Measurements from ENCODE around the gene NEK7.

DNA sequence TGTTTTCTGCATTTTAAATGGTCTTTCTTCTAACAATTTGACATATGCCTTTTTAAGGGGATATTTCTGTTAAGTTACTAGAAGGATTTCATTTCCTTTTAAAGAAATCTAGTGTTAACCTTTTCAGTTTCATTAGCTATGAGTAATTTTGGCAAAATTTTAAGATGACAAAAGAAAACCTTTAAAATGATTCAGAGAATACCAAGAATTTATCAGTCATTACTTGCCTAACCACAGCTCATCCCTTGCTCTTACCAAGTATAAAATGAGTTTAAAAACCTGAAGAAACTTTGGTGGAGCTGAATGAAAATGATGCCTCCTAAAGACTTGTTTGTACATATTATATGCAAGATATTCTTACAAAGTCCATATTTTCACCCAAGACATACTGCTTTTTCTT, 101.7 kb downstream of the NEK7 start:
- no peak for TF ChIP-seq EZH2 (IDR thresholded peaks at IDR 0.05; ENCODE audit: borderline replicate concordance)
- TF ChIP-seq, protein P1, sequence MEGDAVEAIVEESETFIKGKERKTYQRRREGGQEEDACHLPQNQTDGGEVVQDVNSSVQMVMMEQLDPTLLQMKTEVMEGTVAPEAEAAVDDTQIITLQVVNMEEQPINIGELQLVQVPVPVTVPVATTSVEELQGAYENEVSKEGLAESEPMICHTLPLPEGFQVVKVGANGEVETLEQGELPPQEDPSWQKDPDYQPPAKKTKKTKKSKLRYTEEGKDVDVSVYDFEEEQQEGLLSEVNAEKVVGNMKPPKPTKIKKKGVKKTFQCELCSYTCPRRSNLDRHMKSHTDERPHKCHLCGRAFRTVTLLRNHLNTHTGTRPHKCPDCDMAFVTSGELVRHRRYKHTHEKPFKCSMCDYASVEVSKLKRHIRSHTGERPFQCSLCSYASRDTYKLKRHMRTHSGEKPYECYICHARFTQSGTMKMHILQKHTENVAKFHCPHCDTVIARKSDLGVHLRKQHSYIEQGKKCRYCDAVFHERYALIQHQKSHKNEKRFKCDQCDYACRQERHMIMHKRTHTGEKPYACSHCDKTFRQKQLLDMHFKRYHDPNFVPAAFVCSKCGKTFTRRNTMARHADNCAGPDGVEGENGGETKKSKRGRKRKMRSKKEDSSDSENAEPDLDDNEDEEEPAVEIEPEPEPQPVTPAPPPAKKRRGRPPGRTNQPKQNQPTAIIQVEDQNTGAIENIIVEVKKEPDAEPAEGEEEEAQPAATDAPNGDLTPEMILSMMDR (IDR thresholded peaks at IDR 0.05; ENCODE audit: poor library complexity), result no peak
